ENCODE data around the gene CASP8AP2.
"Not testable (repeated sequence)": the region's sequence is repeated elsewhere in the genome, so short reads cannot be mapped to it uniquely, and the experiment has no call there.

The CASP8AP2 gene

DNA sequence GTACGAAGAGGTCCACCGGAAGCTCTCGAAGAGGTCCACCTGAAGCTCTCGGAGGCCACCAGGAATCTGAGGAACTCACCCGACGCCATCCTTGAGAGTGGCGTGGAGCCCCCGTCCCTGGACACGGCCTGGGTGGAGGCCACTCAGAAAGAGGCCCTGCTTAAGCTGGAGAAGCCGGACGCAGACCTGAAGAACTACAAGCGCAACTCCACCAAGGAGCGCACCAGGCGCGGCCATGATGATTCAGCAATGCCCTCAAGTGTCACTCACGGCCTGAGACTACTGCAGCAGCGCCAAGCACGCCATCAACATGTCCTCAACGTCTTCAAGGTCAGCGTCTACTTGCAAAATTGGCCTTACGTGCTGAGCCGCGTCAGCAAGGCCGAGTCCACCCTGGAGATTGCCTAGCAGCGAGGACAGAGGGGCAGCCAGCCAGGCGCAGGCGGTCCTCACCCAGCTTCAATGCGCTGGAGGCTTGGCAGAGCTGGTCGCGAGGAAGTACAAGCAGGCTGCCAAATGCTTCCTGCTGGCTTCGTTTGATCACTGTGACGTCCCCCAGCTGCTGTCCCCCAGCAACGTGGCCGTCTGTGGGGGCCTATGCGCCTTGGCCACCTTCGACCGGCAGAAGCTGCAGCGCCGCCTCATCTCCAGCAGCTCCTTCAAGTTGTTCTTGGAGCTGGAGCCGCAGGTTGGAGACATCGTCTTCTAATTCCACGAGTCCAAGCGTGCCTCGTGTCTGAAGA is 56.9 kb downstream of the CASP8AP2 start:
- in situ Hi-C loops (cut with MboI; ENCODE audit: low sequenced_read_pairs) = no loop called here

DNA sequence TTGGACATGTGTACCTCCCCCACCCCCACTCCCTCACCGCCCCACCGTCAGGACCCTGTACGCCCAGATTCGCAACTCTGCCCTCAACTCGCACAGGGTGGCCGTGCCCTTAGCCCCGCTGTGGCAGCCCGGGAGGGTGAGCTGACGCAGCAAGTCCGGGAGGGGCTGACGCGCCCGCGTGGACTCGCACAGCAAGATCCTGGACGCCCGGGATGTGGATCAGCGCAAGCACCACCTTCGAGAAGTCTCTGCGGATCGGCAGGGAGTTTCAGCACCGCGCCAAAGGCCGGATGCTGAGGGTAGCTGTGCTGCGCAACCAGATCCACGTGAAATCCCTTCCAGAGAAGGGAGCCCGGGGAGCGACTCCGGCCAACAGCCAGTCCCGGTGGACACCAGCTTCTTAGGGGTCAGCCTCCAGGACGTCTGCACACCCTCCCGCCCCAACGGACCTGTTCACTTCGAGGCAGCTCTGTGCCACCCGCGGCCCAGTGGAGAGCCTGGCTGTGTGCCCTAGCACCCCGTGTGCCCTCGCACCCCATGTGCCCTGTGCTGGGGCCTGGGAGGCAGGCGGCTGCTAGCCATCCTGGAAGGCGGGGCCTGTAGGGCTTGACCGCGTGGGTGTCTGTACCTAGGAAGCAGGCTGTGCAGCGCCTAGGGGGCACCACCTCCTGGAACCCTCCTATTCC is 57.9 kb downstream of the CASP8AP2 start:
- in situ Hi-C loops (cut with MboI; ENCODE audit: low sequenced_read_pairs) = no loop called here

GRCh38 chr6:89888138-89888514 is 58.4 kb downstream of the CASP8AP2 start:
- in situ Hi-C loops (cut with MboI; ENCODE audit: low sequenced_read_pairs) = no loop called here

DNA sequence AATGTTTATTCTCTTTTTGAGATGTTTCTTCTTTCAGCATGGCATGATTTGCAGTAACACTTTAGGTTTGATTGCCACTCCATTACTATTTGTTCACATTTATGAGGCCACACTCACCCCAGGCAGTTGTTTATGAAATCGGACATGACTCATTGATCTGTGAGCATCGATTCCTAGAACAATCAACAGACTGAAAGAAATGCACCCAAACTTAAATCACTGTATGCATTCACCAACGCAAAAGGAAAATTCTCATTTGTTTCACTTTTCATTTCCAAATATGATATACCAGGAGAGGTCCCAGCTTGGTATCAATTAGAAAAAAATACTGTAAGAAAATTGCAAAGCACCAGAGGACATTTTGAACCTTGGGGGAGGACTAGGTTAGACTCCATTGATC is 59.2 kb downstream of the CASP8AP2 start:
- in situ Hi-C loops (cut with MboI; ENCODE audit: low sequenced_read_pairs) = no loop called here

DNA sequence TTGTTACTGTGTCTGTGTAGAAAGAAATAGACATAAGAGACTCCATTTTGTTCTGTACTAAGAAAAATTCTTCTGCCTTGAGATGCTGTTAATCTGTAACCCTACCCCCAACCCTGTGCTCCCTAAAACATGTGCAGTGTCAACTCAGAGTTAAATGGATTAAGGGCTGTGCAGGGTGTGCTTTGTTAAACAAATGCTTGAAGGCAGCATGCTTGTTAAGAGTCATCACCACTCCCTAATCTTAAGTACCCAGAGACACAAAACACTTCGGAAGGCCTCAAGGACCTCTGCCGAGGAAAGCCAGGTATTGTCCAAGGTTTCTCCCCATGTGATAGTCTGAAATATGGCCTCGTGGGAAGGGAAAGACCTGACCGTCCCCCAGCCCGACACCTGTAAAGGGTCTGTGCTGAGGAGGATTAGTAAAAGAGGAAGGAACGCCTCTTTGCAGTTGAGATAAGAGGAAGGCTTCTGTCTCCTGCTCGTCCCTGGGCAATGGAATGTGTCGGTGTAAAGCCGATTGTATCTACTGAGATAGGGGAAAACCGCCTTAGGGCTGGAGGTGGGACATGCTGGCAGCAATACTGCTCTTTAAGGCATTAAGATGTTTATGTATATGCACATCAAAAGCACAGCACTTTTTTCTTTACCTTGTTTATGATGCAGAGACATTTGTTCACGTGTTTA is 61.3 kb downstream of the CASP8AP2 start:
- in situ Hi-C loops (cut with MboI; ENCODE audit: low sequenced_read_pairs) = not testable (repeated sequence)

DNA sequence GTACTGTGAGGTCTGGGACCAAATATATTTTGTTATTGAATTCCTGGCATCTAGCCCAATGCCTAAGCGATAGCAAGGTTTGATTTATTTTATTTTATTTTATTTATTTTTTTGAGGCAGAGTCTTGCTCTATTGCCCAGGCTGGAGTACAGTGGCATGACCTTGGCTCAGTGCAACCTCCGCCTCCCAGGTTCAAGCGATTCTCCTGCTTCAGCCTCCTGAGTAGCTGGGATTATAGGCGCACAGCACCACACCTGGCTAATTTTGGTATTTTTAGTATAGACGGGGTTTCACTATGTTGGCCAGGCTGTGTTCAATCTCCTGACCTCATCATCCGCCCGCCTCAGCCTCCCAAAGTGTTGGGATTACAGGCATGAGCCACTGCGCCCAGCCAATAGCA is 62.9 kb downstream of the CASP8AP2 start:
- in situ Hi-C loops (cut with MboI; ENCODE audit: low sequenced_read_pairs) = not testable (repeated sequence)

GRCh38 chr6:89894169-89894568 is 64.5 kb downstream of the CASP8AP2 start, which contains the start of gene GJA10:
Gene GJA10 (plus strand): TSS chr6:89894469. CDS start chr6:89894469, 0 bp downstream.
- in situ Hi-C loops (cut with MboI; ENCODE audit: low sequenced_read_pairs) = no loop called here

DNA sequence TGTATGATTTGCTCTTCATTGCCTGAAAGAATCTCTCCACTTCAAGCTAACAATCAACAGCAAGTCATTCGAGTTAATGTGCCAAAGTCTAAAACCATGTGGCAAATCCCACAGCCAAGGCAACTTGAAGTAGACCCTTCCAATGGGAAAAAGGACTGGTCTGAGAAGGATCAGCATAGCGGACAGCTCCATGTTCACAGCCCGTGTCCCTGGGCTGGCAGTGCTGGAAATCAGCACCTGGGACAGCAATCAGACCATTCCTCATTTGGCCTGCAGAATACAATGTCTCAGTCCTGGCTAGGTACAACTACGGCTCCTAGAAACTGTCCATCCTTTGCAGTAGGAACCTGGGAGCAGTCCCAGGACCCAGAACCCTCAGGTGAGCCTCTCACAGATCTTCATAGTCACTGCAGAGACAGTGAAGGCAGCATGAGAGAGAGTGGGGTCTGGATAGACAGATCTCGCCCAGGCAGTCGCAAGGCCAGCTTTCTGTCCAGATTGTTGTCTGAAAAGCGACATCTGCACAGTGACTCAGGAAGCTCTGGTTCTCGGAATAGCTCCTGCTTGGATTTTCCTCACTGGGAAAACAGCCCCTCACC is 65.7 kb downstream of the CASP8AP2 start:
- in situ Hi-C loops (cut with MboI; ENCODE audit: low sequenced_read_pairs) = no loop called here

DNA sequence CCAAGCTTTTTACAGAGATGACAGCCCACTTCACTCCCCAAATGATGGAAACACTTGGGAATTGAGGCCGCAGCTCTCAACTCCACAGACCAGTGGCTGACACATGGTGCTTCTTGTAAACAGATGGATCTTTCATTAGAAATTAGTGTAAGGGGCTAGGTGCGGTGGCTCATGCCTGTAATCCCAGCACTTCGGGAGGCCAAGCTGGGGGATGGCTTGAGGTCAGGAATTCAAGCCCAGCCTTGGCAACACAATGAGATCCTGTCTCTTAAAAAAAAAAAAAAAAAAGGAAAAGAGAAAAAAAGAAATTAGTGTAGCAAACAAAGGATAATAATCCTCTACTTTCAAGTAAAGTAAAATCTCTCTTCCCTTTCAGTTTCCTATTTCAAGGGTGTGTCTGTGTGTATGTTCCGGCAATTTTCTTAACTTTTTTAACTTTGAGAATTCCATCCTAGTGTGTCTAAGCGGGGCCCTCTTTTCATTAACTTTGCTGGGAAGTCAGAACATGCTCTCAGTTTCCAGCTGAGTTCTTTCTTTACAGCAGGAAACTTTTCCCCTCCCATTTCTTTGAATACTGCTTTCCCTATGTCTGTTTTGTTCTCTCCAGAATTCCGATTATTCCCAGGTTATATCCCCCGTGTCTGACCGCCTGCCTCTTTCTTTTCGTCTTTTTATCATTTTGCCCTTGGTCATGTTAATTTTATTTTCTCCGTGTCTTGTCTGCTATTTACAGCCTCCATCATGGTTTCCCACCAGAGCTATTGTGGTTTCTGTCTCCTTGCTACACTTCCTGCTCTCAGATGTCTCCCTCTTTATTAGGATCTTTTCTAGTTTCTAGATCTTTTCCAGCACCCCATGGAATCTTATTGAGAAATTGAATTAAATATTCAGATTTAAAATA is 80.6 kb downstream of the CASP8AP2 start:
- in situ Hi-C loops (cut with MboI; ENCODE audit: low sequenced_read_pairs) = not testable (repeated sequence)

- in situ Hi-C loops (cut with MboI; ENCODE audit: low sequenced_read_pairs) = no loop called here
Observed at GRCh38 chr6:89910902-89911240, 81.2 kb downstream of the CASP8AP2 start.

DNA sequence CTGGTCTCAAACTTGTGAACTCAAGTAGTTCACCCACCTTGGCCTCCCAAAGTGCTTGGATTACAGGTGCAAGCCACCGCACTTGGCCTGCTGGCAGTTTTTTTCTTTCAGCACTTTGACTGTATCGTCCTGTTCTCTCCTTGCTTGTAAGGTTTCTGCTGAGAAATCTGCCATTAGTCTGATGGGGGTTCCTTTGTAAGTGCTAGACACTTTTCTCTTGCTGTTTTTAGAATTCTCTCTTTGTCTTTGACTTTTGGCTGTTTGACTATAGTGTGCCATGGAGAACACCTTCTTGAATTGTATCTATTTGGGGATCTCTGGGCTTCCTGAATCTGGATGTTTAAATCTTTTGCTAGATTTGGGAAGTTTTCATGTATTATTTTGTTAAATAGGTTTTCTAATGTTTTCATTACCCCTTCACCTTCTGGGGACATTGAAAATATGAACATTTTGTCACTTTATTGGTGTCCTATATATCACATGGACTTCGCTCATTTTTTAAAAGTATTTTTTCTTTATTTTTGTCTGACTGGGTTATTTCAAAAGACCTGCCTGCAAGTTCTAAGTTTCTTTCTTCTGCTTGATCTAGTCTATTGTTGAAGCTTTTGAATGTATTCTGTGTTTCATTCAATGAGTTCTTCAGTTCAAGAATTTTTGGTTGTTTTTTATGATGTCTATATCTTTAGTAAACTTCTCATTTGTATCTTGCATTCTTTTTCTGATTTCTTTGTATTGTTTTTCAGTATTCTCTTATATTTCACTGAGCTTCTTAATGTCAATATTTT is 86.6 kb downstream of the CASP8AP2 start:
- in situ Hi-C loops (cut with MboI; ENCODE audit: low sequenced_read_pairs) = no loop called here

DNA sequence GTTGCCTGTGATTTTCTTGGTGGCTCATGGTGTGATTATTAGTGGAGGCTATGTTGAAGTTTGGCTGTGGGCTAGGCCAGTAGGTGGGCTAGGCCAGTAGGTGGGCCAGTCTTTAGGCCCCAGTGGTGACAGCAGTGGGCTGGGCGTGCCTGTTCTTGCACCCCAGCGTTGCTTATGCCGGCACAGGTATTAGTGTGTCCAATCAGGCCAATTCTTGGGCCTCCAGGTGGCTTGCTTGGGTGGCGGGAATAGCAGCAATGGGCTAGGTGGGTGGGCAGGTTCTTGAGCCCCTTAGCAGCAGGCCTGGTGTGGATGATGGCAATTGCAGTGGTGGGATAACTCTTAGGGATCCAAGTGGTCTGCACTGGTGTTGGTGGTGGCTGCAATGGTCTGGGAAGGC is 87.5 kb downstream of the CASP8AP2 start:
- in situ Hi-C loops (cut with MboI; ENCODE audit: low sequenced_read_pairs) = no loop called here

GRCh38 chr6:89917801-89918366 is 88.2 kb downstream of the CASP8AP2 start:
- in situ Hi-C loops (cut with MboI; ENCODE audit: low sequenced_read_pairs) = no loop called here

All from hTERT RPE-1 (cell line).